ENCODE measurements around the gene LHX5.

Gene LHX5

GRCh38 chr12:113473400-113473799, 1.7 kb upstream of the LHX5 start:
- Histone ChIP-seq H3K4me3 (ENCODE audit: low read depth, low read length) (no peak overlapping the region), H3K27me3 (ENCODE audit: insufficient read depth, low read depth, severe bottlenecking) (peaks cover 43% of the 10 kb centered on the region), H3K27ac (no peak overlapping the region), H3K9me3 (ENCODE audit: severe bottlenecking) (no peaks in the 10 kb centered on the region), H3K36me3 (no peaks in the 10 kb centered on the region)
- TF ChIP-seq CTCF (IDR thresholded peaks at IDR 0.05; ENCODE audit: low read depth, low read length): no peak
- DNase-seq: no peak

DNA sequence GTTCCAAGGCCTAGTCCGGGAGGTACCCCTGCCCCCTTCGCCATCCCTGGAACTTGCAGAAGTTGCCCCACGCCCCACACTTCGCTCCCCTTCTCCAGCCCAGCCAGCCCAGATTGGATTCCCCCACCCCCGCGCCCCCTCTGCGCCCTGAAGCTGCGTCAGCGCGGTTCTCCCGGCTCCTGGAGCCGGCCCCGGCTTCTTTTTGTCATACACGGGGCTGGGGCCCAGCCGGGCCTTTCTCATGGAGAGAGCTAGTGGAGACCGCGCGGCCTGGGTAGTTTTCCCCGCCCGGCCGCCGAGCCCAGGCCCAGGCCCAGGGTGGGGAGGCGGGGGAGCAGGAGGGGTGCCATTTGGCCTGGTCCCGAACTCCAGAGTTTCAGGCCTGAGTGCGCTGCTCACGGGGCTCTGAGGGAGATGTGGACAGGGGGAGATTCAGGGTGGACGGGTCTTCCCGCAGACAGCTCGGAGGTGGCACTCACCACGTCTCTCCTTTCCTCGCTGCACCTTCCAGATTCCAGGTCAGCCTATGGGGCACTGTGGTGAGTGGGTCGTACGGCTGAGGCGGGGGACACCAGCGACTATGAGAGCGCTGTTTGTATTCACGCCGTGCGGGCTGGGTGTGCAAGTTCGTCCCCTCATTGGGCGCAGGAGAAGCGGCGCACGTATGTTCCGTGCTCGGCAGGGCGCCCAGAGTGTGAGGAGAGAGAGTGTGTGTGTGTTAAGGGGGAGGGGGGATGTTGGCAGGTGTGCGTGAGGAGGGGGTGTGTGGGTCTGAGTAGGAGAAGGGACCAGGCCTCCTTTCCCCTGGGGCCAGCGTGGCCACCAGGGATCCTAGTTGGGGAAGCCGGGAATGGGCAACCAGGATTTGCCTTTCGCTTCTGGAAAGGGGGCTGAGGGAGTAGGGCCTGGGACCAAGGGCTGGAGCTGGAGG, 785 bp upstream of the LHX5 start:
- Histone ChIP-seq H3K27me3 (ENCODE audit: insufficient read depth, low read depth, severe bottlenecking) (peaks cover 33% of the 10 kb centered on the region), H3K4me3 (ENCODE audit: low read depth, low read length) (no peak overlapping the region), H3K27ac (no peak overlapping the region), H3K9me3 (ENCODE audit: severe bottlenecking) (peaks cover 5% of the 10 kb centered on the region), H3K36me3 (no peaks in the 10 kb centered on the region)
- TF ChIP-seq CTCF (IDR thresholded peaks at IDR 0.05; ENCODE audit: low read depth, low read length): no peak
- no peak for DNase-seq

GRCh38 chr12:113470871-113471618, 626 bp downstream of the LHX5 start:
- Histone ChIP-seq H3K36me3 (no peaks in the 10 kb centered on the region), H3K4me3 (ENCODE audit: low read depth, low read length) (no peak overlapping the region), H3K27ac (no peak overlapping the region), H3K27me3 (ENCODE audit: insufficient read depth, low read depth, severe bottlenecking) (peaks cover 27% of the 10 kb centered on the region), H3K9me3 (ENCODE audit: severe bottlenecking) (peaks cover 11% of the 10 kb centered on the region)
- no peak for TF ChIP-seq CTCF (IDR thresholded peaks at IDR 0.05; ENCODE audit: low read depth, low read length)
- DNase-seq: no peak

DNA sequence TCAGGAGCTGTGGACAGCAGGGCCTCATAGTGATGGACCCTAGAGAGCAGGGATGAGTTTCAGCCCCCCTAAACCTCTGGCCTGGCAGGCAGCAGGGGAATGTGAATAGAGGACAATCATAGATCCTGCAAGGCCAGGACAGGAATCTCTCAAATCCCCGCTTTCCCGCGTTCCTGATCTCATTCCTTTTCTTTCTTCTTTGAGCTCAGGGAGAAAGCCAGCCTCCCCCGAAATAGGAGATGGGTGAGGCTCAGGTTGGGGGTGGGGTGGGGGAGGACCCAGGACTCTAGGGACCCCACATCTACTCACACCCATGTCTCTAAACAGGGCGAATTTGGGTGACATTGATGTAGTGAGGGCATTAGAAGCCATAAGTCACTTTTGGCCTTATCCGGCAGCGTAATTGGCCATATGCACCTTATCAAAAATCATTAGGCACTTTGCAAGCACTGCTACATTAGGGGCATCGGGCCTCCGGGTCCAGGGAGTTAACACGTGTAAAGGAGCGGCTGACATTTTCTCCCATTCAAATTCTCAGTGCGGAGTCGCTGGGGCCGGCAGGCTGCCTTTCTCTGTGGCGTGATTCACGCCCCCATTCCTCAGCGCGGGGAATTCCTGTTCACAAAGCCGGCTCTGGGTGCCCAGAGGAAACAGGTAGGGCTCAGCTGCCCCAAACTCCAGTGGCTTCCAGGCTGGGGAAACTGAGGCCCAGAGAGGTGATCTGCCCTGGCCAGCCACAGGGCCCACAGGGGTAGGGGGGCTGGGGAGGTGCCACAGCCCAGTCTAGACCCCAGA, 1.5 kb downstream of the LHX5 start:
- peaks cover 26% of the 10 kb centered on the region for H3K27me3 ChIP-seq (ENCODE audit: insufficient read depth, low read depth, severe bottlenecking)
- no peak overlapping the region for H3K4me3 ChIP-seq (ENCODE audit: low read depth, low read length)
- peaks cover 11% of the 10 kb centered on the region for H3K9me3 ChIP-seq (ENCODE audit: severe bottlenecking)
- no peak for DNase-seq
- H3K36me3 ChIP-seq: no peaks in the 10 kb centered on the region
- TF ChIP-seq CTCF (IDR thresholded peaks at IDR 0.05; ENCODE audit: low read depth, low read length): no peak
- no peak overlapping the region for H3K27ac ChIP-seq

GRCh38 chr12:113469224-113469948, 2.3 kb downstream of the LHX5 start:
- no peak for TF ChIP-seq CTCF (IDR thresholded peaks at IDR 0.05; ENCODE audit: low read depth, low read length)
- H3K4me3 ChIP-seq (ENCODE audit: low read depth, low read length): no peak overlapping the region
- H3K27ac ChIP-seq: no peak overlapping the region
- peaks cover 11% of the 10 kb centered on the region for H3K9me3 ChIP-seq (ENCODE audit: severe bottlenecking)
- DNase-seq: no peak
- H3K36me3 ChIP-seq: no peaks in the 10 kb centered on the region
- H3K27me3 ChIP-seq (ENCODE audit: insufficient read depth, low read depth, severe bottlenecking): peaks cover 26% of the 10 kb centered on the region

Measured in WERI-Rb-1 (cell line).